ENCODE data around the gene DHRS7B.

GRCh38 chr17:21183468-21183867 lies 56.7 kb downstream of the DHRS7B start:
- TF ChIP-seq CTCF (IDR thresholded peaks at IDR 0.05; ENCODE audit: low read depth, low read length) (no peak), EZH2phosphoT487 (IDR thresholded peaks at IDR 0.05; ENCODE audit: low read depth) (no peak)
